Measurements from ENCODE around the gene TMEM11.

DNA sequence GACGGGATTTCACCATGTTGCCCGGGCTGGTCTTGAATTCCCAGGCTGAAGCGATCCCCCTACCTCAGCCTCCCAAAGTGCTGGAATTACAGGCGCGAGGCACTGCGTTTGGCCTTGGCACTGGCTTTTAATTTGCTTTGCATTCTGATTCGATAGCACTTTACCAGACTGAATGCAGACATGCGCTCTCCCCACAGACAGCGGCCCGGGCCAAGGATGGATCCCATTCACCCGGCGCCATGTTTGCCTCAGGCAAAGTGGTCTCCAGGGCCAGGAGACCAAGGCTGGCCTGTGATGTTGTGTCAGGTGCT lies 45.5 kb downstream of the TMEM11 start:
- TF ChIP-seq GATA2 (IDR thresholded peaks at IDR 0.05; ENCODE audit: low read depth, low read length) (no peak), GATA3 (IDR thresholded peaks at IDR 0.05; ENCODE audit: low read depth, low read length) (no peak)

Data from SH-SY5Y (cell line).